ENCODE results near the gene MYBBP1A.

DNA sequence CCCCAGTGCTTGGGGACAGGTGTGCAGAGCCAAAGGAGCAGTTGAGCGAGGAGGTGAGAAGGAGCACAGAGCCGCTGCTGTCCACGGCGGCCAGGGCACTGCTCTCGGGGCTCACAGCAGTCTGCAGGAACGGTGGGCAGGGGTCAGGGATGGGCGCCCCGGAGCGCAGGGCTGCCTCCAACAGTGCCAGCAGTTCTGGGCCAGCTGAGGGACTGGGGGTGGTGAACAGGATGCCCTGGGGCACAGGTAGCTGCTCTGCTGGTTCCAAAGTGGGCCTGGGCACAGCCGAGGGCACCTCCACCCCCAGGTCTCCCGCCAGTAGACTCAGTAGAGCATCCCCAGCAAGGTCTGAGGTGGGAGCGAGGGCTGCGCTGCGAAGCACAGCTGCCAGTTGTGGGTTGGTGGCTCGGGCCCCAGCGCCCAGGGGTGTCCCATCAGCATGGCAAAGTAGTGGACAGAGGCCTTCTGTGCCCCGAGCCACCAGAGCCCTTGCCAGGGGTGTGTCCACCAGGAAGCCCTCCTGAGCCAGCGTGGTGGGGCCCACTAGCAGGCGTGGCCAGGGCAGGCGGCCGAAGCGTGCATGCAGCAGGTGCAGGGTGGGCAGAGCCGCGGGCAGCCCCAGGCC, 3.3 kb upstream of the MYBBP1A start:
- TF ChIP-seq, protein P1, sequence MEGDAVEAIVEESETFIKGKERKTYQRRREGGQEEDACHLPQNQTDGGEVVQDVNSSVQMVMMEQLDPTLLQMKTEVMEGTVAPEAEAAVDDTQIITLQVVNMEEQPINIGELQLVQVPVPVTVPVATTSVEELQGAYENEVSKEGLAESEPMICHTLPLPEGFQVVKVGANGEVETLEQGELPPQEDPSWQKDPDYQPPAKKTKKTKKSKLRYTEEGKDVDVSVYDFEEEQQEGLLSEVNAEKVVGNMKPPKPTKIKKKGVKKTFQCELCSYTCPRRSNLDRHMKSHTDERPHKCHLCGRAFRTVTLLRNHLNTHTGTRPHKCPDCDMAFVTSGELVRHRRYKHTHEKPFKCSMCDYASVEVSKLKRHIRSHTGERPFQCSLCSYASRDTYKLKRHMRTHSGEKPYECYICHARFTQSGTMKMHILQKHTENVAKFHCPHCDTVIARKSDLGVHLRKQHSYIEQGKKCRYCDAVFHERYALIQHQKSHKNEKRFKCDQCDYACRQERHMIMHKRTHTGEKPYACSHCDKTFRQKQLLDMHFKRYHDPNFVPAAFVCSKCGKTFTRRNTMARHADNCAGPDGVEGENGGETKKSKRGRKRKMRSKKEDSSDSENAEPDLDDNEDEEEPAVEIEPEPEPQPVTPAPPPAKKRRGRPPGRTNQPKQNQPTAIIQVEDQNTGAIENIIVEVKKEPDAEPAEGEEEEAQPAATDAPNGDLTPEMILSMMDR (IDR thresholded peaks at IDR 0.05; ENCODE audit: low read depth, low read length, poor library complexity, severe bottlenecking) = no peak
- no peak for TF ChIP-seq EZH2phosphoT487 (IDR thresholded peaks at IDR 0.05; ENCODE audit: borderline replicate concordance, low read length)

All from DOHH2 (cell line).